ENCODE measurements around the gene HOXC12.

DNA sequence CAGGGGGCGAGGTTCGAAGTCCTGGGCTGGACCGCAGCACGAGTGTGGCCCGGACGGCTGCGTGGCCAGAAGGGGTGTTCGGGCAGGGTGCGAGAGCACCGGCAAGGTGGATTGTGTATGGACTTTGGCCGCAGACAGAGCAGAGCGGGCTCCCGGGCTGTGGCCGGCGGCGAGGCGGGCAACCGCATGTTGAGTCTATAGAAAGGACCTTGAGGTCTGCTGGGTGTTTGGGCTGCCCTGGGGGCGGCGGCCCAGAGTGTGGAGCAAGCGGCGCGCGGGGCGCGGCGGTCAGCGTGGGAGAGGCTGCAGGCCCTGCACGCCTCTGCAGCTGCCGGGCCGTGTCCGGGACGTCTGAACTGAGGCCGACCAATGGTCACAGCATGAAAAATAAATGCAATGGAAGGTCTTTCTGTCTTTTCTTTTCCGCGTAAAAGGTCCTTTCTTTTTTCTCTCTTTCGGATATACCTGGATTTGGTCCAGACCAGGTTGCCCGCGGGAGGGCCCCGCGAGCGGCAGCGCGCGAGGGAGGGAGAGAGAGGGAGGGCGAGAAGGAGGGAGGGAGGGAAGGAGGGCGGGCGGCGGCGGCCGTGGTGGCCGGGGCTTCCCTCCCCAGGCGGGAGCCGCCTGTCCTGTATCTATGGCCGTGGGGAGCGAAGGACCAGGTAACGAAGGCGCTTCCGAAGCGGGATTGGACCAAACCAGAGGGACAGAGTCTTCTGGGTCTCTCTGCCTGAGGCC is 39.7 kb downstream of the HOXC12 start:
- TF ChIP-seq, protein P1, sequence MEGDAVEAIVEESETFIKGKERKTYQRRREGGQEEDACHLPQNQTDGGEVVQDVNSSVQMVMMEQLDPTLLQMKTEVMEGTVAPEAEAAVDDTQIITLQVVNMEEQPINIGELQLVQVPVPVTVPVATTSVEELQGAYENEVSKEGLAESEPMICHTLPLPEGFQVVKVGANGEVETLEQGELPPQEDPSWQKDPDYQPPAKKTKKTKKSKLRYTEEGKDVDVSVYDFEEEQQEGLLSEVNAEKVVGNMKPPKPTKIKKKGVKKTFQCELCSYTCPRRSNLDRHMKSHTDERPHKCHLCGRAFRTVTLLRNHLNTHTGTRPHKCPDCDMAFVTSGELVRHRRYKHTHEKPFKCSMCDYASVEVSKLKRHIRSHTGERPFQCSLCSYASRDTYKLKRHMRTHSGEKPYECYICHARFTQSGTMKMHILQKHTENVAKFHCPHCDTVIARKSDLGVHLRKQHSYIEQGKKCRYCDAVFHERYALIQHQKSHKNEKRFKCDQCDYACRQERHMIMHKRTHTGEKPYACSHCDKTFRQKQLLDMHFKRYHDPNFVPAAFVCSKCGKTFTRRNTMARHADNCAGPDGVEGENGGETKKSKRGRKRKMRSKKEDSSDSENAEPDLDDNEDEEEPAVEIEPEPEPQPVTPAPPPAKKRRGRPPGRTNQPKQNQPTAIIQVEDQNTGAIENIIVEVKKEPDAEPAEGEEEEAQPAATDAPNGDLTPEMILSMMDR (conservative IDR thresholded peaks at IDR 0.05 in 1 of 2, IDR thresholded peaks at IDR 0.05 in 1 of 2; ENCODE audit: extremely low read depth in 1 of 2, insufficient read depth in 1 of 2, low read depth in 1 of 2, low read length in 2 of 2): no peak
- TF ChIP-seq EZH2 (IDR thresholded peaks at IDR 0.05; ENCODE audit: borderline replicate concordance, low read length): no peak
